ENCODE measurements around the gene SARM1.

SARM1 gene

GRCh38 chr17:28369684-28370034 is 1.8 kb upstream of the SARM1 start:
- no peak for DNase-seq

- no peak for DNase-seq
Measured at GRCh38 chr17:28370035-28370743, 1.3 kb upstream of the SARM1 start, which contains the start of gene VTN. Gene VTN, minus strand, starts transcription at chr17:28370307. Its CDS starts 104 bp downstream, at chr17:28370203.

GRCh38 chr17:28370744-28371103 is 770 bp upstream of the SARM1 start:
- no peak for DNase-seq

GRCh38 chr17:28372203-28372944 is 880 bp downstream of the SARM1 start:
- peak in 1 of 2 experiments; percentile 20 for DNase-seq

GRCh38 chr17:28372945-28373274 is 1.4 kb downstream of the SARM1 start:
- no peak for DNase-seq

GRCh38 chr17:28379814-28380801 is 8.6 kb downstream of the SARM1 start:
- DNase-seq: no peak

- DNase-seq: no peak
Measured at GRCh38 chr17:28381141-28381825, 9.8 kb downstream of the SARM1 start.

- peak; percentile 29 to 58 for DNase-seq
Measured at GRCh38 chr17:28384281-28385036, 13.0 kb downstream of the SARM1 start.

- no peak for DNase-seq
Measured at GRCh38 chr17:28385037-28385400, 13.5 kb downstream of the SARM1 start.

- DNase-seq: no peak
Measured at GRCh38 chr17:28385406-28385805, 13.9 kb downstream of the SARM1 start.

GRCh38 chr17:28386391-28386790 is 14.9 kb downstream of the SARM1 start:
- no peak for DNase-seq

- DNase-seq: no peak
Measured at GRCh38 chr17:28388106-28388505, 16.6 kb downstream of the SARM1 start.

GRCh38 chr17:28390141-28390540 is 18.6 kb downstream of the SARM1 start:
- DNase-seq: no peak

GRCh38 chr17:28390563-28390962 is 19.1 kb downstream of the SARM1 start:
- no peak for DNase-seq

- no peak for DNase-seq
Measured at GRCh38 chr17:28390984-28391383, 19.5 kb downstream of the SARM1 start.

GRCh38 chr17:28391401-28391800 is 19.9 kb downstream of the SARM1 start:
- no peak for DNase-seq

GRCh38 chr17:28392491-28392890 is 21.0 kb downstream of the SARM1 start:
- no peak for DNase-seq

- DNase-seq: no peak
Measured at GRCh38 chr17:28394337-28395116, 23.0 kb downstream of the SARM1 start.

GRCh38 chr17:28395426-28395825 is 23.9 kb downstream of the SARM1 start:
- DNase-seq: no peak

- DNase-seq: no peak
Measured at GRCh38 chr17:28395968-28396367, 24.5 kb downstream of the SARM1 start.

- no peak for DNase-seq
Measured at GRCh38 chr17:28396635-28397239, 25.2 kb downstream of the SARM1 start.

Data from NCI-H2081 (cell line).